Jurkat, Clone E6-1 (cell line): ENCODE results near the gene CFAP97. TPM values are rescaled to one million over a fixed set of nuclear protein-coding genes. Genes with fewer than 3 reads are reported as not detected.
A peak's percentile ranks its signal among the peaks of the same experiment; 100 is the strongest.
"Not testable (repeated sequence)": the region's sequence is repeated elsewhere in the genome, so short reads cannot be mapped to it uniquely, and the experiment has no call there.

Experiments
- DNase-seq: peaks from one replicate; pipeline ENCODE4 v3.0.0-alpha.2; 2011; ENCODE audit warnings: low read depth, low spot score
- H3K4me3 ChIP-seq: 2 replicates; pipeline ENCODE4 v1.5.1; 2011; ENCODE audit warnings: mild to moderate bottlenecking, low read length, control low read depth, moderate library complexity
- polyA plus RNA-seq: library from polyadenylated mRNA; unstranded; fragments of >200 nt; gene quantifications from one replicate; pipeline ENCODE4 v1.2.1, GENCODE V29; 2012; ENCODE audit warnings: missing spikeins; ENCODE audit not compliant: insufficient read length, insufficient read depth

Gene CFAP97
- polyA plus RNA-seq: 28.1 TPM

- peak; percentile 58 for DNase-seq
- H3K4me3 ChIP-seq: peak within 1 kb of the TSS; percentile 80
Observed at GRCh38 chr4:185203486-185204237, at the start of gene CFAP97. CFAP97 (minus strand) TSS chr4:185204000; CDS start chr4:185191196, 12,804 bp downstream.

- no peak for DNase-seq
- no peak overlapping the region for H3K4me3 ChIP-seq
Observed at GRCh38 chr4:185249105-185249504, 45.3 kb upstream of the CFAP97 start.

- no peak overlapping the region for H3K4me3 ChIP-seq
- no peak for DNase-seq
Observed at GRCh38 chr4:185248393-185249039, 44.7 kb upstream of the CFAP97 start.

DNA sequence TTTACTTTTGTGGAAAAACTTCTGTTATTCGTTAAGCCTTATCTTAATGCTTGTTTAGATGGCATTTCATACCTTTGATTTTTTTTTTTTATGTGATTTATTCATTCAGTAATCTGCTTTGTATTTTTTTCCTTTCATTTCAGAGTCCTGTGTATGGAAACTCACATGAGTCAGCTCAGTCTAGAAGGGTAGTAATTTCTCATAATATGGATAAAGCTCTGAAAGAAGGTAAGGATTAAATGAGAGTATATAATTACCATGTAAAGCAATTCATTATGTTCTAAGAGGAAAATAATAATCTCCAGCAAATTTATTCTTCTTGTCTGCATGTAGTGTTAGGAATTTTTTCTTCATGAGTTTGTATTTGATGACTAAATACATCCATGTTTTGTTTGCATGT is 43.4 kb upstream of the CFAP97 start:
- no peak overlapping the region for H3K4me3 ChIP-seq
- no peak for DNase-seq

- H3K4me3 ChIP-seq: no peak overlapping the region
Observed at GRCh38 chr4:185246453-185246852, 42.7 kb upstream of the CFAP97 start.

DNA sequence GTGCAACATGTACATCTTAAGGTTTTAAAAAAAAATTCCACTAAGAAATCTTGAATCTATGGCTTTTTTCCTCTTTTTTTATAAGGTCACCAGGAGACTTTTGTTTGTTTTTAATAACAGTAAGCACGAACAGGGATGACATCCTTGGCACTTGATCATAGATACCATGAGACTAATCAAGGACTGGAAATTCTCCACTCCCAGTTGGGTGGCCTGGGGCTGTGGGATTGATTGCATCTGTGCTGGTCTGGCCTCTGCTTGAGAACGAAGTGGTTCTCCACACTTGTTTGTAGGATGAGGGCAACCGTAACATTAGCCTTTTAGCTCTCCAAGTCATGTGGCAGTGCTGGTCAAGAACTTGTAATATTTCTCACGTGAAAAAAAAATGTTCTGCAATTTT is 41.0 kb upstream of the CFAP97 start:
- no peak overlapping the region for H3K4me3 ChIP-seq
- DNase-seq: no peak

More at GRCh38 chr4:185246453-185246852, 42.7 kb upstream of the CFAP97 start:
- DNase-seq: no peak

DNA sequence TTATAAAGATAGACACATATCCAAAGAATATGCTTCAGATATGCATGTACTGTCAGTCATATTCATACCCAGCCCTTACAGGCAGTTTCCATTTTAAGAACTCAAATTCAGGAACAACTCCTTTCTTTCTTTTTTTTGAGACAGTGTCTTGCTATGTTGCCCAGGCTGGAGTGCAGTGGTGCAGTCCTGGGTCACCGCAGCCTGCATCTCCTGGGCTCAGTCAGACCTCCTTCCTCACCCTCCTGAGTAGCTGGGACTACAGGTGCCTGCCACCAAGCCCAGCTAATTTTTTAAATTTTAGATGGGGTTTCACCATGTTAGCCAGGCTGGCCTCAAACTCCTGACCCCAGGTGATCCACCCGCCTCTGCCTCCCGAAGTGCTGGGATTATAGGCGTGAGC is 40.1 kb upstream of the CFAP97 start:
- no peak for DNase-seq
- no peak overlapping the region for H3K4me3 ChIP-seq

DNA sequence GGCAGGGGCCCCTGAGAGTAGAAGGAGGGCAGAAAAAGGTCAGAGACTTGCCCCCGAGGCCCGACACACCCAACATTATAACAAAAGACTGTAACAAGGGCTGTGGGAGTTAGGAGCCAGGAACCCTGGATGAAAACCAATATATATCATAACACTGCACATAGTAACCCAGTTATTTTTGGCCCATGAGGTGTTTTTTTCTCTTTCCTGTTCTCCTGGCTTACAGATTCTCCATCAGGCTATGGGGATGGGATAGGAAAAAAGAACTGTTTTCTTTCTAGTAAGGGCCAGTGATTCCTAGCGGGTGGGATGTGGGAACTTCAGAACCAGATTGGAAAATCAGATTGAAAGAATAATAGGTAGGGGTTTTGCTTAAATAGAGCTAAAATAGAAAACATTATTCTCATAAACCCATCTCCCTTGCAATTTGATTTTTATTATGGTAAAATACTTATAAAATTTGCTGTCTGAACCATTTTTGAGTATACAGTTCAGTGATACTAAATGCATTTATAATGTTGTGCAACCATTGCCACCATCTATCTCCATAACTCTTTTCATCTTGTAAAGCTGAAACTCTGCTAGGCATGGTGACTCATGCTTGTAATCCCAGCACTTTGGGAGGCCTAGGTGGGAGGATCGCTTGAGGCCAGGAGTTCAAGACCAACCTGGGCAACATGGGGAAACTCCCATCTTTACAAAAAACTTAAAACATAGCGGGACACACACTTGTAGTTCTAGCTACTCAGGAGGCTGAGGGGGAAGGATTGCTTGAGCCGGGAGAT is 39.1 kb upstream of the CFAP97 start:
- DNase-seq: no peak
- no peak overlapping the region for H3K4me3 ChIP-seq

DNA sequence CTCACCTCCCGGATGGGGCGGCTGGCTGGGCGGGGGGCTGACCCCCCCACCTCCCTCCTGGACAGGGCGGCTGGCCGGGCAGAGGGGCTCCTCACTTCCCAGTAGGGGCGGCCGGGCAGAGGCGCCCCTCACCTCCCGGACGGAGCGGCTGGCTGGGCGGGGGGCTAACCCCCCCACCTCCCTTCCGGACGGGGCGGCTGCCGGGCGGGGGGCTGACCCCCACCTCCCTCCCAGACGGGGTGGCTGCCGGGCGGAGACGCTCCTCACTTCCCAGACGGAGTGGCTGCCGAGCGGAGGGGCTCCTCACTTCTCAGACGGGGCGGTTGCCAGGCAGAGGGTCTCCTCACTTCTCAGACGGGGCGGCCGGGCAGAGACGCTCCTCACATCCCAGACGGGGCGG is 36.7 kb upstream of the CFAP97 start:
- DNase-seq, H3K4me3 ChIP-seq: not testable (repeated sequence)

- no peak for DNase-seq
Observed at GRCh38 chr4:185238750-185239149, 35.0 kb upstream of the CFAP97 start.

DNA sequence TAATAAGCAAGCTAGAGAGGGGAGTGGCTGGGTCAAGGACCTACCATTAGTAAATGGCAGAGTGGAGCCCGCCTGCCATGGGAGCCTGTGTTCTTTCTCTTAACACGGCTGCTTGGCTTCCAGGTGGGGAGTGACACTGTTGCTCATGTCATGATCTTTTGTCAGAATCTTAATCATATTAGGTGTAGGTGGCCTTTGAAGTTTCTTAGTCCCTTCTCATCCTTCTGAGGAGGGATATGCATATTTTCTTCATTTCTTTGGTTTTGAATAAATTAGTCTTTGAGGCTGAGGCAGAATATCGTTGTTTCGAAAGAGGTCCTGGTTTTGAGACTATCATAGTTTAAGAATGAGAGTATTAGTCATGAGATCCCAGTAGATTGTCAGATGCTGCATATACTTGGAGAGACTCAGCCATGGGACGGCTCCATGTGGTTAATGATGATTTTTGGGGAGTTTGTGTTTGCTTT is 34.4 kb upstream of the CFAP97 start:
- DNase-seq: no peak

More at GRCh38 chr4:185238750-185239149, 35.0 kb upstream of the CFAP97 start:
- H3K4me3 ChIP-seq: no peak overlapping the region

DNA sequence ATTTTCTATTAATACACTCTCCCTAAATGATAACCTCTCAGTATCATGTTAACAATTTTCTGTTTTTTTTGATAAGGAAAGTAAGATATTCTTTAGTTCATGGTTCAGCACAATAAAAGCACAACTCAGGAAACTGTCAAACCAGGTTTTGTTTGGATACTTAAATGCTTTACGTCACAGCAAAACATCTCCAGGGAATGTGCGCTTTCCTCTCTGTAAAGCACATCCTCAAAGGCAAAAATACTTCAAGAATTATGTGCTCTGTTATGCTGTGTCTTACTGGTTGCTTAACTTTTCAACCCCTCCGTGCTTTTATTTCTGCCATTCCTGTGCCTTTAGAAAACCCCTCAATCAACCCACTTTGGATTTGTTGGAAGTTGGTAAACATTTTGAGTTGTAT is 33.4 kb upstream of the CFAP97 start:
- DNase-seq: no peak
- no peak overlapping the region for H3K4me3 ChIP-seq

More for the DNA sequence above, 34.4 kb upstream of the CFAP97 start:
- H3K4me3 ChIP-seq: no peak overlapping the region

DNA sequence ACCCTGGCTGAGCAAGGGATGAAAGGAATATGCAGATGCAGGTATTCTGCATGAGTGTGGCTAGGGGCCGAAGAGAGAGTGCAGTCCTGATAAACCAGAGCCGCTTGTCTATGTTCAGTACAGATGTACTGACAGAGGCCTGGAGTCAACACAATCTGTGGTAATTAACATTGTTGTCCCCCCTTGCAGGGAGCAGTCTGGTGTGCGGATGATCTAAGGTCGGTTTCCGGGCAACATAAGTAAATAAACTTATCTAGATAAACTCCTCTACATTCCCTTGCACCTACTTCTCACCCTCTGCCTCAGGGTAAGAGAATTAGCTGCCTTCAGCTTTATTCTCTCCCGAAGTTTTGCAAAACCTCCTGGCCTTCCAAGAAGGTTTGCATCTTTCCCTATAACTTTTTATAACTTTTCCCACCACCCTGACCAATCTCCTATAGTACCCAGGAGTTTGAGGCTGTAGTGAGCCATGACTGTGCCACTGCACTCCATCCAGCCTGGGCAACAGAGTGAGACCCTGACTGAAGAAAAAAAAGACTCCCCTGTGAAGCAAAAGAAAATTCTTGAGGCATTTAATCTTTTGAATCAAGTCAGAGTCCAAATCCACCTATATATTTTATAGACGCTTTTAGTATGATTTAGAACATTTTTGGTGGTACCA is 32.2 kb upstream of the CFAP97 start:
- no peak for DNase-seq
- no peak overlapping the region for H3K4me3 ChIP-seq

GRCh38 chr4:185235119-185235842 is 31.5 kb upstream of the CFAP97 start:
- no peak overlapping the region for H3K4me3 ChIP-seq
- no peak for DNase-seq

DNA sequence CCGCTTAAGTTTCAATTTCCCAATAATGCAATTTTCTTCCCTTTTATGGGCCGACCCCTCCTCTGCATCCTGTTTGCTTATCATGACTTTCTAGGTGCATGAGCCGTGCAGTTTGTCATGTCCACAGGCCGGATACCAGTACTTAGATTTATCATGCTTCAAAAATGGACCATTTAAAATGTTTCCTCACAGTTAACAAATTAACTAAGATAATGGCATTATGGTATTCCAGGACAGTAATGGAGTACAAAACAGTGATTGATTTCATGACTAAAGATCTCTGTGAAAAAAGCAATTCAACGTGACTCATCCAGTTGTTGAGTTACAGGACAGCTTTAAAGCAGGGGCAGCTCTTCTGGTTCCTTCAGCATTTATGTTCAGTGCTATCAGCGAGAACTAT is 28.6 kb upstream of the CFAP97 start:
- DNase-seq: no peak
- no peak overlapping the region for H3K4me3 ChIP-seq

- DNase-seq: no peak
- H3K4me3 ChIP-seq: no peak overlapping the region
Observed at GRCh38 chr4:185229021-185229818, 25.4 kb upstream of the CFAP97 start.

GRCh38 chr4:185227713-185228278 is 24.0 kb upstream of the CFAP97 start:
- H3K4me3 ChIP-seq: no peak overlapping the region
- no peak for DNase-seq
